Esophagus muscularis mucosa (tissue), 3 donors: ENCODE measurements around the gene TMEM132A.

ENCODE experiments used
- POLR2A ChIP-seq: fragments of 450-650 bp; IDR thresholded peaks from one replicate; pipeline ENCODE4 v1.6.1; 2017; ENCODE audit warnings: antibody characterized with exemption, moderate library complexity, mild to moderate bottlenecking, low read depth
- POLR2AphosphoS5 ChIP-seq, 2 donors: sonication (generic); formaldehyde crosslinking; IDR thresholded peaks; one replicate each; pipeline ENCODE4 v1.6.1; 2017; ENCODE audit warnings: antibody characterized with exemption in 2 of 2
- TF ChIP-seq, protein P1 (sequence below), 3 experiments: fragments of 200-600 bp in 2 of 3; fragments of 450-650 bp in 1 of 3; sonication (generic) in 2 of 3; IDR thresholded peaks; one replicate each; pipeline ENCODE4 v1.5.1; 2017 to 2019; ENCODE audit warnings: antibody characterized with exemption in 3 of 3, mild to moderate bottlenecking in 2 of 3, moderate library complexity in 1 of 3

DNA sequence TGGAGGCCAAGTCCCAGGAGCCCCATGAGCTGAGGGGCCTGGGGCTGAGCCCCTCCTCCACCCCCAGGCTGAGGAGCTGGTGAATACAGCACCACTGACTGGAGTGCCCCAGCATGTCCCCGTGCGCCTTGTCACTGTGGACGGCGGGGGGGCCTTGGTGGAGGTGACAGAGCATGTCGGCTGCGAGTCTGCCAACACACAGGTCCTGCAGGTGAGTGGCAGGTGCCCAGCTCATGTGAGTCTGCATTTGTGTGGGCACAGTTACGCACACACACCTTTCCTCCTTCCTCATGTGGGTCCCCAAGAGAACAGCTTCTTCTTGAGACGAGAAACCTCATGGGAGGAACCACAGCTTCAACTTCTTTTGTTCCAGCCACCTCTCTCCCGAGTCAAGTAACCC, 7.7 kb downstream of the TMEM132A start:
- TF ChIP-seq, protein P1, sequence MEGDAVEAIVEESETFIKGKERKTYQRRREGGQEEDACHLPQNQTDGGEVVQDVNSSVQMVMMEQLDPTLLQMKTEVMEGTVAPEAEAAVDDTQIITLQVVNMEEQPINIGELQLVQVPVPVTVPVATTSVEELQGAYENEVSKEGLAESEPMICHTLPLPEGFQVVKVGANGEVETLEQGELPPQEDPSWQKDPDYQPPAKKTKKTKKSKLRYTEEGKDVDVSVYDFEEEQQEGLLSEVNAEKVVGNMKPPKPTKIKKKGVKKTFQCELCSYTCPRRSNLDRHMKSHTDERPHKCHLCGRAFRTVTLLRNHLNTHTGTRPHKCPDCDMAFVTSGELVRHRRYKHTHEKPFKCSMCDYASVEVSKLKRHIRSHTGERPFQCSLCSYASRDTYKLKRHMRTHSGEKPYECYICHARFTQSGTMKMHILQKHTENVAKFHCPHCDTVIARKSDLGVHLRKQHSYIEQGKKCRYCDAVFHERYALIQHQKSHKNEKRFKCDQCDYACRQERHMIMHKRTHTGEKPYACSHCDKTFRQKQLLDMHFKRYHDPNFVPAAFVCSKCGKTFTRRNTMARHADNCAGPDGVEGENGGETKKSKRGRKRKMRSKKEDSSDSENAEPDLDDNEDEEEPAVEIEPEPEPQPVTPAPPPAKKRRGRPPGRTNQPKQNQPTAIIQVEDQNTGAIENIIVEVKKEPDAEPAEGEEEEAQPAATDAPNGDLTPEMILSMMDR (IDR thresholded peaks at IDR 0.05): no peak
- no peak for TF ChIP-seq POLR2AphosphoS5 (IDR thresholded peaks at IDR 0.05)
- no peak for TF ChIP-seq POLR2A
